Measurements from ENCODE around the gene NDUFA12.

- no peak for TF ChIP-seq CBX2 (IDR thresholded peaks at IDR 0.05; ENCODE audit: insufficient read depth, low read length, poor library complexity, severe bottlenecking)
- no peak for TF ChIP-seq ATF3 (IDR thresholded peaks at IDR 0.05)
- TF ChIP-seq ATF3 (CRISPR knock-in tag; conservative IDR thresholded peaks at IDR 0.05), result no peak
- TF ChIP-seq HBP1 (CRISPR knock-in tag; IDR thresholded peaks at IDR 0.05), result no peak
- TF ChIP-seq USF1 (CRISPR knock-in tag; IDR thresholded peaks at IDR 0.05), result no peak
- TF ChIP-seq SOX6 (IDR thresholded peaks at IDR 0.05), result no peak
- no peak for TF ChIP-seq ZNF407 (IDR thresholded peaks at IDR 0.05; ENCODE audit: low read depth)
- TF ChIP-seq POLR2A (conservative IDR thresholded peaks at IDR 0.05), result no peak
- TF ChIP-seq NRF1 (conservative IDR thresholded peaks at IDR 0.05 in 1 of 2, IDR thresholded peaks at IDR 0.05 in 1 of 2), result no peak
- TF ChIP-seq NFRKB (IDR thresholded peaks at IDR 0.05; ENCODE audit: low read depth), result no peak
- TF ChIP-seq FOXK2 (conservative IDR thresholded peaks at IDR 0.05 in 1 of 2, IDR thresholded peaks at IDR 0.05 in 1 of 2; ENCODE audit: low read depth in 2 of 2), result no peak
- TF ChIP-seq EGR1 (conservative IDR thresholded peaks at IDR 0.05), result no peak
- TF ChIP-seq ELK1 (CRISPR knock-in tag; IDR thresholded peaks at IDR 0.05), result no peak
Observed at GRCh38 chr12:95006206-95006605, 2.7 kb upstream of the NDUFA12 start.
